Astrocyte of the hippocampus (primary cell): ENCODE measurements around the gene CBX1.
"Not testable (repeated sequence)": the region's sequence is repeated elsewhere in the genome, so short reads cannot be mapped to it uniquely, and the experiment has no call there.

Experiments used
- DNase-seq: peaks from one replicate; pipeline ENCODE4 v3.0.0; 2011; ENCODE audit warnings: low read depth, low spot score

The CBX1 gene

GRCh38 chr17:48123776-48124388 lies 22.6 kb upstream of the CBX1 start:
- no peak for DNase-seq

- DNase-seq: no peak
These were observed 21.8 kb upstream of the CBX1 start for GRCh38 chr17:48123111-48123510.

GRCh38 chr17:48122665-48123045 lies 21.4 kb upstream of the CBX1 start:
- DNase-seq: no peak

- DNase-seq: no peak
These were observed 20.8 kb upstream of the CBX1 start for GRCh38 chr17:48121923-48122664.

- DNase-seq: no peak
These were observed 12.0 kb upstream of the CBX1 start for GRCh38 chr17:48113201-48113676.

- no peak for DNase-seq
These were observed 10.6 kb upstream of the CBX1 start for GRCh38 chr17:48111937-48112241.

GRCh38 chr17:48110761-48111160 lies 9.5 kb upstream of the CBX1 start:
- no peak for DNase-seq

- DNase-seq: peak; percentile 94
These were observed 6.1 kb upstream of the CBX1 start, which contains the start of gene SNX11 for GRCh38 chr17:48107137-48108055. Gene SNX11, plus strand, starts transcription at chr17:48107766. Its CDS starts 4,278 bp downstream, at chr17:48112044.

GRCh38 chr17:48106802-48107136 lies 5.5 kb upstream of the CBX1 start:
- DNase-seq: no peak

GRCh38 chr17:48104440-48104839 lies 3.2 kb upstream of the CBX1 start:
- no peak for DNase-seq

- DNase-seq: no peak
These were observed 1.8 kb upstream of the CBX1 start for GRCh38 chr17:48102798-48103715.

- no peak for DNase-seq
These were observed 919 bp upstream of the CBX1 start for GRCh38 chr17:48102043-48102750.

- peak; percentile 81 for DNase-seq
These were observed 677 bp downstream of the CBX1 start for GRCh38 chr17:48100591-48101011.

- DNase-seq: peak; percentile 52
These were observed 1.1 kb downstream of the CBX1 start for GRCh38 chr17:48100160-48100559.

GRCh38 chr17:48095611-48096010 lies 5.7 kb downstream of the CBX1 start:
- DNase-seq: no peak

- no peak for DNase-seq
These were observed 7.8 kb downstream of the CBX1 start for GRCh38 chr17:48093341-48094045.

- DNase-seq: no peak
These were observed 16.3 kb downstream of the CBX1 start for GRCh38 chr17:48084932-48085331.

- DNase-seq: no peak
These were observed 19.4 kb downstream of the CBX1 start for GRCh38 chr17:48081858-48082257.

- DNase-seq: not testable (repeated sequence)
These were observed 24.1 kb downstream of the CBX1 start for GRCh38 chr17:48077152-48077551.
